ENCODE data around the gene PODXL2. TPM values are rescaled to one million over a fixed set of nuclear protein-coding genes. Genes with fewer than 3 reads are reported as not detected.

Gene PODXL2
- total and polyA plus RNA-seq, 2 experiments from 2014 or later: 18.4 to 57.6 TPM

DNA sequence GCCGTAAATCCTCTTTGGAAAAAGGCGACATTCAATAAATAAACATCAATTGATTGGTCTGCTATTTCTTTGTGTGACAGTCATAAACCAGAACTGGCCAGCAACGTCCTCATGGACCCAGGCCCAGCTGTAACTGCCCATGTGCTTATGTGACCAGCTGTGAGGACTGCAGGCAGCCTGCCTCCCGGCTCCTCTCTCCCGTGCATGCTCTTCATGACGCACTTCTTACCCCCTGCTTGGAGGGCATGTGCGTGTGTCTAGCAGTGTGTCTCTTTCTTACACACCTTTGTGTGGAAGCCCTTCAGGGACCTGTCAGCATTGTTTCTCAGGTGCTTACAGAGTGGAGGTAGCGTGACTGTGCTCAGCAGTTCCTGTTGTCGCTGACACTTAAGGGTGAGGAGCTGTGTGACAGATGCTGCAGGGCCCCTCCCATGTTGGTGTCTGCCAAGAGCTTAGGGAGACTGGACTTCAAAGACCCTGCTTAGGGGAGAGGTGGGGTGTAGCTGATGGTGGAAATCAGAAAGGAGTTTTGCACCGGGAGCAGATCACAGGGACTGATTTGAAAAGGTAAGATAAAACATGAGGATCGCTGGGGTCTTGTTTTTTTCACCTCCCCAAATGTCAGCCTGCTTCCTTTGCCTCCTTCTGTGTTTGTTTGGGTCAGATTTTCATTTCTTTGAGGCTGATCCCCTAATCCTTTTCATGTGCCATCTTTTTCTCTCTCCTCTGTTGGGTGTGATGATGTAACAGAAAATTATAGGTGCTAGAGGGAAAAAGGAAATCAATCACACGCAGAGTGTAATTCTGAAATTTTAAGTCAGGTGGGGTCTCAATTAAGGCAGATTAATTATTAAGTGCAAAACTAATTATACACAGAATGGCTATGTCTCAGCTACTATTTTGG lies 2.1 kb downstream of the PODXL2 start:
- Histone ChIP-seq H3K4me1 (ENCODE audit: insufficient read depth) (peaks cover 14% of the 10 kb centered on the region; the same call in 1 of the 2 replicates), H3K4me3 (no peak overlapping the region), H3K4me2 (no peak overlapping the region), H3K9me2 (ENCODE audit: insufficient read depth) (no peaks in the 10 kb centered on the region), H2AFZ (no peak overlapping the region), H4K20me1 (replicated peaks; ENCODE audit: insufficient read depth) (0 out of 2 replicates have a peak, but pooled peaks cover 2% of the 10 kb centered on the region), H3F3A (replicated peaks; ENCODE audit: low read depth) (peaks cover 5% of the 10 kb centered on the region; the same call in 1 of the 2 replicates), H3K79me2 (replicated peaks; ENCODE audit: insufficient read depth) (peaks cover 4% of the 10 kb centered on the region), H3K27ac (ENCODE audit: low read depth) (no peak overlapping the region), H3K27me3 (ENCODE audit: insufficient read depth) (peaks cover 37% of the 10 kb centered on the region), H3K36me3 (ENCODE audit: insufficient read depth) (no peaks in the 10 kb centered on the region; the same call in 1 of the 2 replicates)
- no peak for DNase-seq (ENCODE audit: low spot score)
- no peak for ATAC-seq
- Mint-ChIP-seq H3K27ac (no peak overlapping the region), H3K36me3 (ENCODE audit: low read depth) (peaks cover 3% of the 10 kb centered on the region; the same call in 2 of the 3 replicates), H3K27me3 (ENCODE audit: insufficient read depth, low read depth, poor library complexity) (peaks cover 28% of the 10 kb centered on the region), H3K9me3 (peaks cover 6% of the 10 kb centered on the region), H3K4me1 (peaks cover 37% of the 10 kb centered on the region), H3K4me3 (peak overlapping the region; percentile 21; the same call in 2 of the 3 replicates)
- TF ChIP-seq JUNB (IDR thresholded peaks at IDR 0.05; ENCODE audit: unreplicated experiment) (no peak), STAT1 (IDR thresholded peaks at IDR 0.05; ENCODE audit: unreplicated experiment) (no peak), ZNF331 (CRISPR knock-in tag; IDR thresholded peaks at IDR 0.05; ENCODE audit: low read depth) (no peak)

DNA sequence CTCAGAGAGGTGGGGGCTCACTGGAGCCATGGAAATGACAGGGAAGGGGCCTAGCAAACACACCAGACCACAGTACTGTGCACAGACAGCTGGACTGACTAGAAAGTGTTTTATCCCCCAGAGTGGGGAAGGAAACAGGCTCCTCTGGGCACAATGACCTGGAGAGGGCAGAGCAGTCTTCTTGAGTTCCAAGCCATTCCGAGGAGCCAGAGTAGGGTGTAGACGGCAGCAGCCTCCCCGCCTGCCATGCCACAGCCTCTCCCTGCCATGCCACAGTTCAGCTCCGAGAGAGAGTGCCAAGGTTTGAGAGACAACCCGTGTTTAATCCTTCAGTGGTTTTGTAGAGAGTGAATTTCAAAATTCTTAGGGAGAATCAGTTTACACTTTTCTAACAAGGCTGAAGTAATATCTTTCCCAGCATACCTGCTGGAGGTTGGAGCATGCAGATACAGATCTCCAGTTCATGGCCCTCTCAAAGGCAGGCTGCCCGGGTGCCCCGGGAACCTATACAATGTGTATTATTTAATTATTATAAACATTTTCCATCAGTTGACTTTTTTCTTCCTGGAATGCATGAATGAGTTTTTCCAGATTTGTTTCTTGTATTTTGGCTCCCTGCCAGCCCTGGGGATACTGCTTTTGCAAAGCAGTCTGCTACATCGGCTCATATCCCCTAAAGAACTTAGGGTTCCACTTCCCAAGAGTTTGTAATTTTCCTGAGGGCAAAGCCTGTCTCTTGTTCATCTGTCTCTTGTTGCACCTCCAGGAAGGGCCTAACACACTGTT lies 3.2 kb downstream of the PODXL2 start:
- Histone ChIP-seq H3K4me2 (no peak overlapping the region), H3K27me3 (ENCODE audit: insufficient read depth) (peaks cover 27% of the 10 kb centered on the region), H3K36me3 (ENCODE audit: insufficient read depth) (no peaks in the 10 kb centered on the region; the same call in 1 of the 2 replicates), H2AFZ (no peak overlapping the region), H3K79me2 (replicated peaks; ENCODE audit: insufficient read depth) (peaks cover 4% of the 10 kb centered on the region), H3F3A (replicated peaks; ENCODE audit: low read depth) (peaks cover 5% of the 10 kb centered on the region; the same call in 1 of the 2 replicates), H3K9me2 (ENCODE audit: insufficient read depth) (no peaks in the 10 kb centered on the region), H3K4me1 (ENCODE audit: insufficient read depth) (peaks cover 14% of the 10 kb centered on the region; the same call in 1 of the 2 replicates), H3K4me3 (no peak overlapping the region), H3K27ac (ENCODE audit: low read depth) (no peak overlapping the region), H4K20me1 (replicated peaks; ENCODE audit: insufficient read depth) (0 out of 2 replicates have a peak, but pooled peaks cover 2% of the 10 kb centered on the region)
- Mint-ChIP-seq H3K9me3 (peaks cover 6% of the 10 kb centered on the region), H3K27me3 (ENCODE audit: insufficient read depth, low read depth, poor library complexity) (peaks cover 28% of the 10 kb centered on the region), H3K36me3 (ENCODE audit: low read depth) (peaks cover 3% of the 10 kb centered on the region; the same call in 2 of the 3 replicates), H3K27ac (no peak overlapping the region), H3K4me3 (no peak overlapping the region), H3K4me1 (peaks cover 38% of the 10 kb centered on the region)
- DNase-seq (ENCODE audit: low spot score) (no peak), ATAC-seq (peak; percentile 17; the same call in 2 of the 3 replicates)
- TF ChIP-seq STAT1 (IDR thresholded peaks at IDR 0.05; ENCODE audit: unreplicated experiment): no peak
- TF ChIP-seq, protein P1, sequence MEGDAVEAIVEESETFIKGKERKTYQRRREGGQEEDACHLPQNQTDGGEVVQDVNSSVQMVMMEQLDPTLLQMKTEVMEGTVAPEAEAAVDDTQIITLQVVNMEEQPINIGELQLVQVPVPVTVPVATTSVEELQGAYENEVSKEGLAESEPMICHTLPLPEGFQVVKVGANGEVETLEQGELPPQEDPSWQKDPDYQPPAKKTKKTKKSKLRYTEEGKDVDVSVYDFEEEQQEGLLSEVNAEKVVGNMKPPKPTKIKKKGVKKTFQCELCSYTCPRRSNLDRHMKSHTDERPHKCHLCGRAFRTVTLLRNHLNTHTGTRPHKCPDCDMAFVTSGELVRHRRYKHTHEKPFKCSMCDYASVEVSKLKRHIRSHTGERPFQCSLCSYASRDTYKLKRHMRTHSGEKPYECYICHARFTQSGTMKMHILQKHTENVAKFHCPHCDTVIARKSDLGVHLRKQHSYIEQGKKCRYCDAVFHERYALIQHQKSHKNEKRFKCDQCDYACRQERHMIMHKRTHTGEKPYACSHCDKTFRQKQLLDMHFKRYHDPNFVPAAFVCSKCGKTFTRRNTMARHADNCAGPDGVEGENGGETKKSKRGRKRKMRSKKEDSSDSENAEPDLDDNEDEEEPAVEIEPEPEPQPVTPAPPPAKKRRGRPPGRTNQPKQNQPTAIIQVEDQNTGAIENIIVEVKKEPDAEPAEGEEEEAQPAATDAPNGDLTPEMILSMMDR (conservative IDR thresholded peaks at IDR 0.05; ENCODE audit: low read depth in 2 of 2): peak in 1 of 2 experiments; percentile 28; a peak in 1 of 4 replicates
